NCI-H2029 treated with DMSO at 0.1 percent for 48 hours (cell line): ENCODE data around the gene PCCA.
"Not testable (repeated sequence)": the region's sequence is repeated elsewhere in the genome, so short reads cannot be mapped to it uniquely, and the experiment has no call there.

Experiments
- DNase-seq: peaks from one replicate; lab custom pipeline; 2025; lab: John Stamatoyannopoulos, UW

Gene PCCA

DNA sequence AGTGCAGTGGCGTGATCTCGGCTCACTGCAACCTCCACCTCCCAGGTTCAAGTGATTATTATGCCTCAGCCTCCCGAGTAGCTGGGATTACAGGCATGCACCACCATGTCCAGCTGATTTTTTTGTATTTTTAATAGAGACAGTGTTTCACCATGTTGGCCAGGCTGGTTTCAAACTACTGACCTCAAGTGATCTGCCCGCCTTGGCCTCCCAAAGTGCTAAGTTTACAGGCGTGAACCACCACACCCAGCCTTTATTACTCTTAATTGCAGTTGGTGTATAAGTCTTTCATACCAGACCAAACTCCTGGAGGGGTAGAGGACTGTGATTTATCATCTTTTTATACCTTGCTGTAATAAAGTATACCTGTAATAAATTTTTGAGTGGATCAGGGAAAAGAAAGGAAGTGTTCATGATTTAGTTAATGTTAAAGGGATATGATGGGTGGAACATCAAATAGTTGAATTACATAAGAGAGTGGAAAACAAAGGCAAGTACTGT, 52.6 kb downstream of the PCCA start:
- DNase-seq, result not testable (repeated sequence)

GRCh38 chr13:100146534-100146933, 57.6 kb downstream of the PCCA start:
- DNase-seq, result no peak

DNA sequence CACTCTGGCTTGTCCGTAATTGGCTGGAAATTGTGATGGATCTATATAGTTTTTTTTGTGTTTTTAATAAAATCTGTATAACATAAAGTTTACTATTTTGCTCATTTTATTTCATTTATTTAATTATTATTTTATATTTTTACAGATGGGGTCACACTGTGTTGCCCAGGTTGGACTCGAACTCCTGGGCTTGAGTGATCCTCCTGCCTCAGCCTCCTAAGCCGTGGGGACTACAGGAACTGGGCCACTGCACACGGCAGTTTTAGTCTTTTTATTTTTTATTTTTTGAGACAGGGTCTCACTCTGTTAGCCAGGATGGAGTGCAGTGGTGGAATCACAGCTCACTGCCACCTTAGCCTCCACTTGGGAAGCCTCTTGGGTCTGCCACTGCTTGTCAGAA, 58.9 kb downstream of the PCCA start:
- no peak for DNase-seq

DNA sequence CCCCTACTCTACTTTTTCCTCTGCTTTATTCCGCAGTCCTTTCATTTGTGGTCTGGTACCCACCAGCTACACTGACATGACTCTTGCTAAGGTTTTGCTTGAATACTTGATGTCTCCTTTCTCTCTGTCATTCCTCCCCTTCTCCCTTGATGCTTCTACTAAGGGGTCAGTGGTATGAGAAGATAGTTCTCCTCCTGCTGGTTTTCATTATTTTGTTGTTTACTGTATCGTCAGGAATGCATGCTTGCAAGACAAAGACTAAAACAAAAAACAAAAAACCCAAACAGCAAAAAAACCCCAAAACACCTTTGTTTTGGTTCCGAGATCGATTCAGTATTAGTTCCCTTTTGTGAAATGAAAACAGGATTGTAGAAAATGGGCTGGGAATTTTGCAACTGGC, 59.5 kb downstream of the PCCA start:
- no peak for DNase-seq

DNA sequence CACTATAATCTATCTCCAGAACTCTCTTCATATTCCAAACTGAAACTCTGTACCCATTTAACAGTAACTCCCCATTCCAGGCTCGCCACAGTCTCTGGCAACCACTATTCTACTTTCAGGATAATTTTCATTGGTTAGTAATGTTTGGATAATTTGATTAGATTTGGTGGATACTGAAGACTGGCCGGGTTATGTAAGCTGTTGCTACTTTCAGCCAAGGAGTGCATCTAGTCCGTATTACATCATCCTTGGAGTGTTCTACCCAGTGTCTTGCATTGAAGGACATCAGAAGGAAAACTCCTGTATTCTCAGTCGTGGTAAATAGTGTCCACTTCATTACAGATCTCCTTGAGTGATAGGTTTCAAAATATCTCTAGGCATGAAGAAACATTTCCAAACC, 60.5 kb downstream of the PCCA start:
- DNase-seq, result no peak

GRCh38 chr13:100150711-100151110, 61.8 kb downstream of the PCCA start:
- not testable (repeated sequence) for DNase-seq

DNA sequence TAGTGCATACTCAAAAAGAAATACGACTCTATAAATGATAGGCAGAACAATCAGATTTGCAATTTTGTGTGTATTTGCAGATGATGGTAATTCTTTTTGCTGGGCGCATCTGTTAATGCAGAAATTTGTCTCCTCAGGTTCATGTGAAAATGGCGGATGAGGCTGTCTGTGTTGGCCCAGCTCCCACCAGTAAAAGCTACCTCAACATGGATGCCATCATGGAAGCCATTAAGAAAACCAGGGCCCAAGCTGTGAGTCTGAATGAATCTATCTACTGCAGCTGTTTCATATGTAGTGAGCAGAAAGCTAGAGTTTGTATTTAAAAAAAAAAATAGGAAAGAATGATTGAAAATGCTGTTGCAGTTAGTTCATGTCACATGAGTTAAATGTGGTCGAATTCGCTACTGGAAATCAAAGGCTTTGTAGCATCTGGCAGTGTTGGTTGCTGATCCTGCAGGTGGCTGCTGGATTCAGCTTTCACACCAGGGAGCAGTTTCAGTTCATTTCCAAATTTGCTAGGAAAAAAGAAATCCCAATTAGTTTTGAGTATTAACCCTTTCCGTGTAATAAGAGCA, 66.0 kb downstream of the PCCA start:
- DNase-seq, result no peak

DNA sequence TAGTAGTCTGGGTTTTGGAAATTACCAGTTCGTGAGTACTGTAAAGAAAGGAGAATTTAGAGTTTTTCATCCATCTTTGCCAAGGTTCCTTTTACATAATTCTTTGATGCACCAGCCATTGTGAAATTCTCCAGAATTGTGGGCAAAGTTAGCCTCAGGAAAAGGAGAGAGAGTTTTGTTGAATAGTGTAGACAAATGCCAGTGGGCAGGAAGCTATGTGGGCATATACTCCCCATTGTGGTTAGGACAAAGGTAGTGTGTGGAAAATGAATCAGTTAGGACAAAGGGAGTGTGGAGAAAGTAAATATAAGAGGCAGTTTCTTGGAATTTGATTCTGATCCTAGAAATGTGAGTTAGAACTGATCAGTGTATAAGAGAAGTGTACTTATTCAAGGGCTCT, 67.9 kb downstream of the PCCA start:
- DNase-seq, result no peak

DNA sequence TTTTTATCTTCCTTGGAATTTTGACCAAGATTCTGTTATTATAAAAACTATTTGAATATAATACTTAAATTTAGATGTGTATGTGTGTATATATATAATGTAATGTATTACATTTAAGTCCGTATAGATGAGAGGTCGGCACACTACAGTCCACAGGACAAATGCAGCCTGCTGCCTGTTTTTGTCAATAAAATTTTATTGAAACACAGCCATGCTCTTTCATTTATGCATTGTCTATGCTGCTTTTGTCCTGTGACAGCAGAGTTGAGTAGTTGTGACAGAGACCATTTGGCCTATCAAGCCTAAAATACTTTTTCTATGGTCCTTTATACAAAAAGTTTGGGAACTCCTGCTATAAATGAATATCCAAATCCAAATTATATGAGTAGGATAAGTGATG, 69.7 kb downstream of the PCCA start:
- DNase-seq, result no peak

GRCh38 chr13:100159584-100159983, 70.7 kb downstream of the PCCA start:
- no peak for DNase-seq

DNA sequence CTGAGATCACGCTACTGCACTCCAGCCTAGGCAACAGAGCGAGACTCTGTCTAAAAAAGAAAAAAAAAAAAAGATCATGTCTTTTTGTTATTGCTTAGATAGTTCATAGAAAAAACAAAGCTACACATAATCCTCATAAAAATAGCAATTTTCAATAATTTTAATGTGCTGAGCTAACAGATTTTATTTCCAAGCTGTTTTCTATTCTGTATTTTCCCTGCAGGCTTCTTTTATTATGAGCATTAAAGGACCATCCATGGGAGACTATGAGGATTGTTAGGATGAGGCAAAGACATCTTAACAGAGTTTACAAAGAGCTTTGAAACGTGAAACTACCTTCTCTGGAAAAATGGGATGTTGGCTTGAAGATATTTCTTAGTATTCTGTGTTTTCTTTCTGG, 71.6 kb downstream of the PCCA start:
- no peak for DNase-seq

DNA sequence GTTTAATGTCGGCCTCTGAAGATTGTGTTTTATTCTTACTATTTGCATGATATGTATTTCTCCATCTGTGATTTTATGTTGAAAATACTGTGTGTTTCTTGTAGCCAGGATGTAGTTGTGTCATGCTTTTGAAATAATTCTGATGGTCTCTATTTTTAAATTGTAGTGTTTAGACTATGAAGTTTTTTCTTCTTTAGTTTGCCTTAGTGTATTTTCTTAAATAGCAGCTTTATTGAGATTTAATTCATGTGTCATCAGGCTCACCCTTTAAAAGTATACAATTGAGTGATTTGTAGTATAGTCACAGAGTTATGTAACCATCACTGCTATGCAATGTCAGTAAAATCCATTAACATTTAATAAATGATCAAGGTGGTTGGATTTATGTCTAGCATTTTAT, 74.5 kb downstream of the PCCA start:
- DNase-seq, result no peak

GRCh38 chr13:100173203-100173602, 84.3 kb downstream of the PCCA start:
- DNase-seq, result no peak

- not testable (repeated sequence) for DNase-seq
Measured at GRCh38 chr13:100174455-100174854, 85.6 kb downstream of the PCCA start.

GRCh38 chr13:100175078-100175802, 86.3 kb downstream of the PCCA start:
- DNase-seq, result no peak

- no peak for DNase-seq
Measured at GRCh38 chr13:100175803-100176182, 86.9 kb downstream of the PCCA start.

GRCh38 chr13:100176801-100177400, 88.0 kb downstream of the PCCA start:
- no peak for DNase-seq

- no peak for DNase-seq
Measured at GRCh38 chr13:100178309-100178708, 89.4 kb downstream of the PCCA start.

GRCh38 chr13:100179276-100179675, 90.4 kb downstream of the PCCA start:
- no peak for DNase-seq

DNA sequence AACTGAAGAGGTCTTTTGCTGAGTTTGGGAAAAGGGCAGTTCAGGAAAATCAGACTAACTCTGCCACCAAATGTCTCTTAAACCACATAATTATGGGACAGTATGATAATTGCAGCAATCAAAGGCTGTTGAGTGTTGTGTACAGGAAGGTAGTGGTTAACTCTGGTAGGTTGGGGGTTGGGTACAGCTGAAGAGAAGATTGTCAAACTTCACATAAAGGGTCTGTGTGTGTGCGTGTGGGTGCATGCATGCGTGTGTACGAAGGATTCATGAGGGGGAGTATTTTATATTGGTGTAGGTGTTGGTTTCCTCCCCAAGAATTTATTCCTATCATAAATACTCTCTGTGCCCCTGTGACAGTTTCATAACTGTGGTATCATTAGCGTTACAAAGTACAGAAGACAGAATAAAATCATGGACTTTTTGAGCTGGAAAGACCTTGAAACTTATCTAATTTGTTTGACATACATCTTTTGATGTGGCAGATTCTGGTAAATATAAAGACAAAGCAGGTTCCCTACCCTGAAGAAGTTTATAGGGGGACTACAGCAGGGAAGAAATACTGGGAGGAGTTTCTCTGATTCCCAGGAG, 94.1 kb downstream of the PCCA start:
- no peak for DNase-seq

GRCh38 chr13:100184095-100184494, 95.2 kb downstream of the PCCA start:
- no peak for DNase-seq

GRCh38 chr13:100195568-100195967, 106.7 kb downstream of the PCCA start:
- DNase-seq, result no peak

DNA sequence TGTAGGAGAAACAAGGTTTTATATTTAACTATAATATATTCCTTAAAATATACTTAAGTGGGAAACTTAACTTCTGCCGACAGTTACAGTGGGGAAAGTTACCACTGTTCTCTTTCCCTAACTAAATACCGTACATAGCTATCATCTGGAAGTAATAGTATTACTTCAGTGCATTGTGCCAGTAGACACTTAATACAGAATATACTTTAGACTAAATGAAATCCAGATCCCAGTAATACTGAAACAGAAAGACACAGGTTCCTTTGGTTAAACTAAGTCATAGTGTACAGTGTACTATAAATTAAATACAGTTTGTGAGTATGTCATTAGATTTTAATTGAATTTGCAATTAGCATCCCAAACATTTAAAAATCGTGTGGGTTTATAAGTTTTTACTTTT, 107.5 kb downstream of the PCCA start:
- DNase-seq, result no peak
